ENCODE data around the gene RNF115.
"Not testable (repeated sequence)": the region's sequence is repeated elsewhere in the genome, so short reads cannot be mapped to it uniquely, and the experiment has no call there.

GRCh38 chr1:145760395-145760949 is 63.4 kb downstream of the RNF115 start:
- TF ChIP-seq CTCF, POLR2AphosphoS5, POLR2A (IDR thresholded peaks at IDR 0.05): not testable (repeated sequence)
